SH-SY5Y (cell line): ENCODE data around the gene SYNGAP1.

Experiments
- GATA2 ChIP-seq: IDR thresholded peaks from 2 replicates; pipeline ENCODE4 v1.6.1; 2011; ENCODE audit warnings: mild to moderate bottlenecking, low read depth, low read length
- GATA3 ChIP-seq: IDR thresholded peaks from 2 replicates; pipeline ENCODE4 v1.6.1; 2011; ENCODE audit warnings: low read depth, mild to moderate bottlenecking, low read length, moderate library complexity

DNA sequence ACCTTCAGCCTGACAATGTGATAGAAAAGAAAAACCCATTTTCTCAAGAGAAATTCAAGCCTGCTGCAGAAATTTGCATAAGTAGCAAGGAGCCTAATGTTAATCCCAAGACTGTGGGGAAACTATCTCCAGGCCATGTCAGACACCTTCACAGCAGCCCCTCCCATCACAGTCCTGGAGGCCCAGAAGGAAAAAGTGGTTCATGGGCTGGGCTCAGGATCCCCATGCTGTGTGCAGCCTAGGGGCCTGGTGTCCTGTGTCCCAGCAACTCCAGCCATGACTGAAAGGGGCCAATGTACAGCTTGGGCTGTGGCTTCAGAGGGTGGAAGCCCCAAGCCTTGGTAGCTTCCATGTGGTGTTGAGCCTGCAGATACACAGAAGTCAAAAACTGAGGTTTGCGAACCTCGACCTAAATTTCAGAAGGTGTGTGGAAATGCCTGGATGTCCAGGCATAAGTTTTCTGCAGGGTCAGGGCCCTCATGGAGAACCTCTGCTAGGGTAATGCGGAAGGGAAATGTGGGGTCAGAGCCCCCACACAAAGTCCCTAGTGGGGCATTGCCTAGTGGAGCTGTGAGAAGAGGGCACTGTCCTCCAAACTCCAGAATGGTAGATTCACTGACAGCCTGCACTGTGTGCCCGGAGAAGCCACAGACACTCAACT is 46.3 kb downstream of the SYNGAP1 start:
- TF ChIP-seq GATA2 (no peak), GATA3 (no peak)
